CD4-positive, alpha-beta memory T cell (primary cell): ENCODE results near the gene ZNF652. TPM values are rescaled to one million over a fixed set of nuclear protein-coding genes. Genes with fewer than 3 reads are reported as not detected.
"Not testable (repeated sequence)": the region's sequence is repeated elsewhere in the genome, so short reads cannot be mapped to it uniquely, and the experiment has no call there.

Source experiments
- CTCF ChIA-PET: fragments of 350-600 bp; sonication (Branson Sonifier 250); formaldehyde crosslinking; loops from one replicate; lab custom pipeline; 2021; ENCODE audit warnings: inconsistent platforms; ENCODE audit not compliant: partially characterized antibody; lab: Charles Lee
- POLR2A ChIA-PET: fragments of 350-600 bp; sonication (Branson Sonifier 250); formaldehyde crosslinking; loops from one replicate; lab custom pipeline; 2021; ENCODE audit not compliant: partially characterized antibody; lab: Charles Lee
- DNase-seq, 5 donors: peaks; one replicate each; pipeline versions ENCODE4 v3.0.0 to v3.0.0-alpha.2; 2020 to 2022; ENCODE audit warnings: mixed read lengths in 1 of 5
- H3K27ac ChIP-seq: one replicate; pipeline ENCODE4 v1.7.0; 2013; ENCODE audit warnings: low read depth, low read length
- H3K27me3 ChIP-seq: 2 replicates; pipeline ENCODE4 v1.7.0; 2013; ENCODE audit warnings: mild to moderate bottlenecking, low read length, moderate library complexity; ENCODE audit not compliant: insufficient read depth
- H3K36me3 ChIP-seq: 2 replicates; pipeline ENCODE4 v1.7.0; 2013; ENCODE audit warnings: mild to moderate bottlenecking, low read length, moderate library complexity; ENCODE audit not compliant: insufficient read depth
- H3K4me1 ChIP-seq: 2 replicates; pipeline ENCODE4 v1.7.0; 2013; ENCODE audit warnings: mild to moderate bottlenecking, low read length, moderate library complexity; ENCODE audit not compliant: insufficient read depth
- H3K4me3 ChIP-seq, 2 donors: one replicate each; pipeline ENCODE4 v1.7.0; 2013; ENCODE audit warnings: low read length in 2 of 2, mild to moderate bottlenecking in 1 of 2
- H3K9me3 ChIP-seq, 2 donors: one replicate each; pipeline ENCODE4 v1.7.0; 2013; ENCODE audit warnings: low read length in 2 of 2, control low read depth in 1 of 2; ENCODE audit not compliant: control insufficient read depth in 1 of 2
- H3K27ac Mint-ChIP-seq, 7 donors: one replicate each; pipeline ENCODE4 v1.8.0; 2020 to 2021; ENCODE audit warnings: mixed read lengths in 7 of 7, mild to moderate bottlenecking in 6 of 7, inconsistent platforms in 3 of 7, moderate library complexity in 3 of 7
- H3K27me3 Mint-ChIP-seq, 2 donors: one replicate each; pipeline ENCODE4 v1.8.0; 2020 to 2021; ENCODE audit warnings: mixed read lengths in 2 of 2
- H3K36me3 Mint-ChIP-seq, 2 donors: one replicate each; pipeline ENCODE4 v1.8.0; 2020 to 2021; ENCODE audit warnings: mixed read lengths in 2 of 2, inconsistent platforms in 1 of 2, mild to moderate bottlenecking in 1 of 2
- H3K4me1 Mint-ChIP-seq, 4 donors: one replicate each; pipeline ENCODE4 v1.8.0; 2020 to 2021; ENCODE audit warnings: mixed read lengths in 4 of 4, mild to moderate bottlenecking in 1 of 4
- H3K4me3 Mint-ChIP-seq, 8 donors: one replicate each; pipeline ENCODE4 v1.8.0; 2020 to 2021; ENCODE audit warnings: mixed read lengths in 8 of 8, mild to moderate bottlenecking in 7 of 8, moderate library complexity in 6 of 8, inconsistent platforms in 3 of 8
- H3K9me3 Mint-ChIP-seq, 8 donors: one replicate each; pipeline ENCODE4 v1.8.0; 2020 to 2021; ENCODE audit warnings: mixed read lengths in 8 of 8, mild to moderate bottlenecking in 5 of 8, inconsistent platforms in 3 of 8, moderate library complexity in 1 of 8
- intact Hi-C: fragments of 100-400 bp; cut with micrococcal nuclease; formaldehyde crosslinking; loops from one replicate; pipeline ENCODE4 v1.15.1; 2023
- polyA plus RNA-seq, 2 donors: library from polyadenylated mRNA; unstranded; fragments of 300-500 nt; fragmentation: Illumina TruSeq; gene quantifications; one replicate each; pipeline ENCODE4 v1.2.3, GENCODE V29; 2021
- total RNA-seq, 2 experiments: library from RNA; stranded (reverse); gene quantifications; one replicate each; pipeline ENCODE4 v1.2.3, GENCODE V29; 2021

Gene ZNF652
- total and polyA plus RNA-seq, 4 experiments from 2014 or later = 13.1 to 68.6 (median 46.3) TPM

- no peaks in the 10 kb centered on the region for H3K36me3 ChIP-seq
- Mint-ChIP-seq H3K4me3 (no peak overlapping the region), H3K4me1 (peaks cover 0 to under 1% (median under 1%) of the 10 kb centered on the region in 4 donors), H3K27ac (no peak overlapping the region), H3K36me3 (no peaks in the 10 kb centered on the region), H3K9me3 (no peaks in the 10 kb centered on the region), H3K27me3 (peaks cover 2 to 5% of the 10 kb centered on the region in 2 donors)
- ChIA-PET POLR2A (no interaction called here), CTCF (interaction anchor here (0.7 kb wide), 1 partner anchor 70 kb away, joined by 4 read pairs; no protein-coding TSS in a partner anchor)
- no peaks in the 10 kb centered on the region for H3K27me3 ChIP-seq
- H3K4me1 ChIP-seq = no peaks in the 10 kb centered on the region
- H3K27ac ChIP-seq = no peak overlapping the region
- H3K9me3 ChIP-seq = no peaks in the 10 kb centered on the region
- H3K4me3 ChIP-seq = no peak overlapping the region
- DNase-seq = no peak
- intact Hi-C loops = no loop called here
These were observed 95.8 kb downstream of the ZNF652 start for GRCh38 chr17:49266233-49266632.

DNA sequence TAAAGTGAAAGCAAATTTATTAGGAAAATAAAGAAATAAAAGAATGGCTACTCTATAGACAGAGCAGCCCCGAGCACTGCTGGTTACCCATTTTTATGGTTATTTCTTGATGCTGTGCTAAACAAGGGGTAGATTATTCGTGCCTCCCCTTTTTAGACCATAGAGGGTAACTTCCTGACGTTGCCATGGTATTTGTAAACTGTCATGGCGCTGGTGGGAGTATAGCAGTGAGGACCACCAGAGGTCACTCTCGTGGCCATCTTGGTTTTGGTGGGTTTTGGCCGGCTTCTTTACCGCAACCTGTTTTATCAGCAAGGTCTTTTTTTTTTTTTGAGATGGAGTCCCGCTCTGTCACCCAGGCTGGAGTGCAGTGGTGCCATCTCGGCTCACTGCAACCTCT is 100.5 kb downstream of the ZNF652 start:
- H3K36me3 ChIP-seq, H3K27ac ChIP-seq, H3K9me3 Mint-ChIP-seq, H3K36me3 Mint-ChIP-seq, H3K27me3 ChIP-seq, DNase-seq, CTCF ChIA-PET, H3K27me3 Mint-ChIP-seq, H3K4me1 Mint-ChIP-seq, POLR2A ChIA-PET, intact Hi-C loops, H3K9me3 ChIP-seq, H3K4me3 ChIP-seq: not testable (repeated sequence)
- peaks cover 11% of the 10 kb centered on the region for H3K4me1 ChIP-seq
- Mint-ChIP-seq H3K4me3 (peak overlapping the region in 4 of 8 donors; percentile 16 to 85 (median 78)), H3K27ac (peak overlapping the region in 1 of 7 donors; percentile 61)

GRCh38 chr17:49260817-49261291 is 101.2 kb downstream of the ZNF652 start:
- H3K9me3 ChIP-seq = no peaks in the 10 kb centered on the region
- peak in 2 of 5 donors; percentile 6 to 8 for DNase-seq
- ChIA-PET POLR2A (interaction anchor here (0.6 kb wide), 2 partner anchors 93 to 653 kb away, joined by 3 read pairs; no protein-coding TSS in a partner anchor), CTCF (interaction anchor here (1.0 to 1.2 kb wide), 2 partner anchors 34 to 81 kb away, joined by 3 to 5 read pairs; no protein-coding TSS in a partner anchor)
- Mint-ChIP-seq H3K27ac (peak overlapping the region in 5 of 7 donors; percentile 47 to 83 (median 66)), H3K4me1 (peaks cover 4 to 8% (median 6%) of the 10 kb centered on the region in 4 donors), H3K36me3 (no peaks in the 10 kb centered on the region), H3K27me3 (peaks cover 3 to 5% of the 10 kb centered on the region in 2 donors), H3K9me3 (no peaks in the 10 kb centered on the region), H3K4me3 (peak overlapping the region; percentile 72 to 85 (median 81))
- intact Hi-C loops = no loop called here
- H3K36me3 ChIP-seq = no peaks in the 10 kb centered on the region
- H3K27me3 ChIP-seq = no peaks in the 10 kb centered on the region
- H3K4me1 ChIP-seq = peaks cover 11% of the 10 kb centered on the region
- peak overlapping the region; percentile 12 to 40 for H3K4me3 ChIP-seq
- no peak overlapping the region for H3K27ac ChIP-seq

- Histone ChIP-seq H3K36me3 (no peaks in the 10 kb centered on the region), H3K4me1 (peaks cover 11% of the 10 kb centered on the region), H3K4me3 (peak overlapping the region; percentile 12 to 40), H3K27me3 (no peaks in the 10 kb centered on the region), H3K27ac (no peak overlapping the region), H3K9me3 (no peaks in the 10 kb centered on the region)
- H3K27ac Mint-ChIP-seq = peak overlapping the region in 5 of 7 donors; percentile 19 to 70 (median 47)
- peaks cover 3 to 5% of the 10 kb centered on the region in 2 donors for H3K27me3 Mint-ChIP-seq
- no peaks in the 10 kb centered on the region for H3K36me3 Mint-ChIP-seq
- H3K4me1 Mint-ChIP-seq = peaks cover 4 to 8% (median 6%) of the 10 kb centered on the region in 4 donors
- H3K9me3 Mint-ChIP-seq = no peaks in the 10 kb centered on the region
- ChIA-PET POLR2A (interaction anchor here (0.6 kb wide), 2 partner anchors 94 to 653 kb away, joined by 3 read pairs; no protein-coding TSS in a partner anchor), CTCF (interaction anchor here (1.0 to 1.2 kb wide), 2 partner anchors 33 to 80 kb away, joined by 3 to 5 read pairs; no protein-coding TSS in a partner anchor)
- intact Hi-C loops = no loop called here
- peak; percentile 35 to 51 (median 40) for DNase-seq
- H3K4me3 Mint-ChIP-seq = peak overlapping the region; percentile 81 to 89 (median 86)
These were observed 101.8 kb downstream of the ZNF652 start for GRCh38 chr17:49260011-49260816.

- H3K27me3 ChIP-seq = no peaks in the 10 kb centered on the region
- H3K4me3 ChIP-seq = peak overlapping the region in 1 of 2 donors; percentile 40
- Mint-ChIP-seq H3K36me3 (no peaks in the 10 kb centered on the region), H3K27me3 (peaks cover 3 to 5% of the 10 kb centered on the region in 2 donors), H3K4me3 (peak overlapping the region; percentile 81 to 89 (median 86)), H3K9me3 (no peaks in the 10 kb centered on the region), H3K4me1 (peaks cover 4 to 8% (median 6%) of the 10 kb centered on the region in 4 donors), H3K27ac (no peak overlapping the region)
- ChIA-PET CTCF (interaction anchor here (2.0 kb wide), 1 partner anchor 80 kb away, joined by 8 read pairs; no protein-coding TSS in a partner anchor), POLR2A (no interaction called here)
- DNase-seq = no peak
- intact Hi-C loops = no loop called here
- H3K9me3 ChIP-seq = no peaks in the 10 kb centered on the region
- H3K36me3 ChIP-seq = no peaks in the 10 kb centered on the region
- no peak overlapping the region for H3K27ac ChIP-seq
- H3K4me1 ChIP-seq = peaks cover 11% of the 10 kb centered on the region
These were observed 102.4 kb downstream of the ZNF652 start for GRCh38 chr17:49259663-49260010.

DNA sequence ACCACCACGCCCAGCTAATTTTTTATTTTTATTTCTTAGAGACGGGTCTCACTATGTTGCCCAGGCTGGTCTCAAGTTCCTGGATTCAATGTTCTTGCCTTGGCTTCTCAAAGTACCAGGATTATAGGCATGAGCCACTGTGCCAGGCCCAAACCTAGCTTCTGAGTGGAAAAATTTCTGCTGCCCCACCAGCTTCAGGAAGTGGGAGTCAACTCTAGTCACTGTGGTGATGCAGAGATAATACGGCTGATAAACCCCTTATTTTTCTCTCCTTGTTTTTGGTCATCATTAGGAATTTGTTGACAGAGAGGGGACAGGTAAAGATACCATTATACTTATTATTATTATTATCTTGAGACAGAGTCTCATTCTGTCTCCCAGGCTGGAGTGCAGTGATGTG is 103.7 kb downstream of the ZNF652 start:
- peak overlapping the region in 3 of 8 donors; percentile 5 to 81 (median 20) for H3K4me3 Mint-ChIP-seq
- DNase-seq = no peak
- no peak overlapping the region for H3K27ac Mint-ChIP-seq
- H3K36me3 Mint-ChIP-seq = no peaks in the 10 kb centered on the region
- Histone ChIP-seq H3K4me3 (no peak overlapping the region), H3K27me3 (no peaks in the 10 kb centered on the region), H3K4me1 (peaks cover 11% of the 10 kb centered on the region), H3K9me3 (no peaks in the 10 kb centered on the region), H3K27ac (no peak overlapping the region), H3K36me3 (no peaks in the 10 kb centered on the region)
- CTCF ChIA-PET = interaction anchor here (2.0 kb wide), 1 partner anchor 79 kb away, joined by 8 read pairs; no protein-coding TSS in a partner anchor
- H3K27me3 Mint-ChIP-seq = peaks cover 0 to 5% of the 10 kb centered on the region in 2 donors
- POLR2A ChIA-PET = no interaction called here
- intact Hi-C loops = no loop called here
- no peaks in the 10 kb centered on the region for H3K9me3 Mint-ChIP-seq
- H3K4me1 Mint-ChIP-seq = peaks cover 4 to 8% (median 6%) of the 10 kb centered on the region in 4 donors

DNA sequence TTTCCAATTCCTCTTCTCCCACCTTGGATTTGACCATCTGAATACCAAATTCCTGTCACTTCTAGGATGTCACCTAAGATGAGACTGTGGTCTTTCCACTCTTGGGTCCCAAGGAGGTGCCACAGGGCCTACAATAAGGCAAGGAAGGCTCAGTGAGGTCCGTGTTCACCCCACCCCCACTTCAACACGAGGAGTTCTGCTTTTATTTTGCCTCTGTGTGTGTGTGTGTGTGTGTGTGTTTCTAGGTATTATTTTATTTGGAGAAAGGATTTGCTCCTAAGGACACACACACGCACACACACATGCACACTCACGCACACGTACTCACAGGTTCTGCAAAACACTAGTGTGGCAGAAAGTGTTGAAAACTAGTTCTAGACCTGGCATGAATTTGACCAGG is 106.9 kb downstream of the ZNF652 start:
- no peak for DNase-seq
- H3K9me3 Mint-ChIP-seq = no peaks in the 10 kb centered on the region
- H3K4me1 Mint-ChIP-seq = no peaks in the 10 kb centered on the region
- ChIA-PET CTCF (interaction anchor here (1.1 kb wide), 1 partner anchor 7 kb away, joined by 3 read pairs; no protein-coding TSS in a partner anchor), POLR2A (no interaction called here)
- H3K27ac ChIP-seq = no peak overlapping the region
- no peak overlapping the region for H3K4me3 Mint-ChIP-seq
- H3K27ac Mint-ChIP-seq = no peak overlapping the region
- no peaks in the 10 kb centered on the region for H3K27me3 ChIP-seq
- no peaks in the 10 kb centered on the region for H3K27me3 Mint-ChIP-seq
- H3K4me3 ChIP-seq = no peak overlapping the region
- no peaks in the 10 kb centered on the region for H3K36me3 Mint-ChIP-seq
- no peaks in the 10 kb centered on the region for H3K9me3 ChIP-seq
- intact Hi-C loops = no loop called here
- no peaks in the 10 kb centered on the region for H3K36me3 ChIP-seq
- peaks cover 6% of the 10 kb centered on the region for H3K4me1 ChIP-seq
